Upper lobe of left lung (tissue), 4 donors: ENCODE results near the gene CEP170B.

Source experiments
- EP300 ChIP-seq, 4 donors: sonication (generic); formaldehyde crosslinking; IDR thresholded peaks; one replicate each; pipeline ENCODE4 v1.5.1; 2017; ENCODE audit warnings: antibody characterized with exemption in 4 of 4, control low read depth in 2 of 4
- TF ChIP-seq, protein P1 (sequence below), 6 experiments: fragments of 450-650 bp in 4 of 6; fragments of 200-600 bp in 2 of 6; sonication (generic) in 2 of 6; IDR thresholded peaks; one replicate each; pipeline ENCODE4 v1.5.1; 2016 to 2019; ENCODE audit warnings: antibody characterized with exemption in 6 of 6

DNA sequence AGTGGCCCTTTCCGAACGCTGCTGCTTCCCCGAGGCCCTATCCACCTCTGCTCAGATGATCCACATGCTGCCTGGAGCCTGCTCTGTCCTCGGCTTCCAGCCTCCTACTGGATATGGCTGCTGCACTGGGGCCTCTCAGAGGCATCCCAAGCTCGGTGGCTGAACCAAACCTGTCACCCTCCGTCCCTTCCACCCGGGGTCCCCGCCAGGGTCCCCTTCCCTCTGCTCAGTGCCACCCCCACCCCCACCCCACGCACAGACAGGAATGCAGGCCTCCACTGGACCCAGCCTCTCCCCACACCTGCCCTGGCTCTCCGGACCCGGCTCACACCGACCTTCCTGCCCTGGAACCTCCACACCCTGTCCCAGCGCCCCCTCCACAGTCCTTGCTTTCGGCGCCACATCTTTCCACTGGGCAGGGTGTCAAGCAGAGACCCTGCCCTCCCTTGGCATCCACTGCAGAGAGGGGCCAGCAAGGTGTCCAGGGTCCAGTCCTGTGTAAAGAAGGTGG lies 6.1 kb downstream of the CEP170B start:
- TF ChIP-seq, protein P1, sequence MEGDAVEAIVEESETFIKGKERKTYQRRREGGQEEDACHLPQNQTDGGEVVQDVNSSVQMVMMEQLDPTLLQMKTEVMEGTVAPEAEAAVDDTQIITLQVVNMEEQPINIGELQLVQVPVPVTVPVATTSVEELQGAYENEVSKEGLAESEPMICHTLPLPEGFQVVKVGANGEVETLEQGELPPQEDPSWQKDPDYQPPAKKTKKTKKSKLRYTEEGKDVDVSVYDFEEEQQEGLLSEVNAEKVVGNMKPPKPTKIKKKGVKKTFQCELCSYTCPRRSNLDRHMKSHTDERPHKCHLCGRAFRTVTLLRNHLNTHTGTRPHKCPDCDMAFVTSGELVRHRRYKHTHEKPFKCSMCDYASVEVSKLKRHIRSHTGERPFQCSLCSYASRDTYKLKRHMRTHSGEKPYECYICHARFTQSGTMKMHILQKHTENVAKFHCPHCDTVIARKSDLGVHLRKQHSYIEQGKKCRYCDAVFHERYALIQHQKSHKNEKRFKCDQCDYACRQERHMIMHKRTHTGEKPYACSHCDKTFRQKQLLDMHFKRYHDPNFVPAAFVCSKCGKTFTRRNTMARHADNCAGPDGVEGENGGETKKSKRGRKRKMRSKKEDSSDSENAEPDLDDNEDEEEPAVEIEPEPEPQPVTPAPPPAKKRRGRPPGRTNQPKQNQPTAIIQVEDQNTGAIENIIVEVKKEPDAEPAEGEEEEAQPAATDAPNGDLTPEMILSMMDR (IDR thresholded peaks at IDR 0.05): no peak
- TF ChIP-seq EP300 (IDR thresholded peaks at IDR 0.05): no peak
